OCI-LY1 (cell line): ENCODE measurements around the gene CACNA1E.

Experiments
- CTCF ChIP-seq: fragments of 200-600 bp; sonication (generic), shearing (Covaris generic); IDR thresholded peaks from 2 replicates; pipeline ENCODE4 v1.5.1; 2017; ENCODE audit warnings: mild to moderate bottlenecking, antibody characterized with exemption, low read length, moderate library complexity, mixed read lengths
- EZH2 ChIP-seq: fragments of 200-600 bp; sonication (generic), shearing (Covaris generic); IDR thresholded peaks from 2 replicates; pipeline ENCODE4 v1.8.0; 2017; ENCODE audit warnings: borderline replicate concordance, mixed run types, mild to moderate bottlenecking, antibody characterized with exemption, low read length, moderate library complexity, mixed read lengths

- no peak for TF ChIP-seq CTCF
- TF ChIP-seq EZH2: no peak
These were observed 335.1 kb downstream of the CACNA1E start for GRCh38 chr1:181818459-181818858.
